PC-3 (cell line): ENCODE results near the gene ZSCAN12. TPM values are rescaled to one million over a fixed set of nuclear protein-coding genes. Genes with fewer than 3 reads are reported as not detected.

Experiments used
- ATAC-seq: fragments of 200-7000 bp; cut with Tn5 transposase; 2 replicates; pipeline ENCODE4 v1.9.1; 2020; ENCODE audit warnings: mild to moderate bottlenecking, moderate library complexity
- BruUV-seq: library from RNA; stranded (reverse); fragments of 400-500 nt; replicated peaks from 2 replicates; lab custom pipeline; 2021; lab: Mats Ljungman, UMichigan
- CTCF ChIA-PET: fragments of 300-600 bp; sonication (Branson Sonifier 250); formaldehyde crosslinking; loops from one replicate; lab custom pipeline; 2022; ENCODE audit warnings: antibody characterized with exemption; lab: Charles Lee
- POLR2A ChIA-PET: fragments of 300-600 bp; sonication (Branson Sonifier 250); formaldehyde crosslinking; loops from one replicate; lab custom pipeline; 2022; ENCODE audit warnings: antibody characterized with exemption; ENCODE audit not compliant: unreplicated experiment; lab: Charles Lee
- DNase-seq: peaks from one replicate; pipeline ENCODE4 v3.0.0-alpha.2; 2015
- H2AFZ ChIP-seq: fragments of 300-600 bp; sonication (generic); 2 replicates; pipeline ENCODE4 v1.6.0; 2016; ENCODE audit warnings: antibody characterized with exemption, low read length
- H3F3A ChIP-seq: fragments of 300-600 bp; sonication (generic); one replicate; pipeline ENCODE4 v1.6.0; 2017; ENCODE audit warnings: antibody characterized with exemption, low read length, control low read depth, mild to moderate bottlenecking; ENCODE audit not compliant: unreplicated experiment
- H3K27ac ChIP-seq: fragments of 300-600 bp; sonication (generic); 2 replicates; pipeline ENCODE4 v1.5.1; 2016; ENCODE audit warnings: mild to moderate bottlenecking, low read length
- H3K27me3 ChIP-seq: fragments of 300-600 bp; sonication (generic); 2 replicates; pipeline ENCODE4 v1.6.1; 2016; ENCODE audit warnings: low read length, mixed read lengths
- H3K36me3 ChIP-seq: fragments of 300-600 bp; sonication (generic); 2 replicates; pipeline ENCODE4 v1.6.1; 2016; ENCODE audit warnings: low read depth, mixed run types, low read length, mixed read lengths
- H3K4me1 ChIP-seq: fragments of 300-600 bp; sonication (generic); 2 replicates; pipeline ENCODE4 v1.5.1; 2016; ENCODE audit warnings: low read length; ENCODE audit not compliant: insufficient read depth
- H3K4me2 ChIP-seq: fragments of 300-600 bp; sonication (generic); 2 replicates; pipeline ENCODE4 v1.6.0; 2016; ENCODE audit warnings: low read length
- H3K4me3 ChIP-seq: fragments of 300-600 bp; sonication (generic); 2 replicates; pipeline ENCODE4 v1.5.1; 2016; ENCODE audit warnings: mild to moderate bottlenecking, low read length, mixed read lengths
- H3K79me2 ChIP-seq: fragments of 300-600 bp; sonication (generic); 2 replicates; pipeline ENCODE4 v1.6.1; 2017; ENCODE audit warnings: low read length, mixed read lengths
- H3K9ac ChIP-seq: fragments of 300-600 bp; sonication (generic); 2 replicates; pipeline ENCODE4 v1.6.0; 2016; ENCODE audit warnings: mild to moderate bottlenecking, low read length
- H3K9me2 ChIP-seq: fragments of 300-600 bp; sonication (generic); replicated peaks from 2 replicates; pipeline ENCODE4 v1.6.1; 2016; ENCODE audit warnings: mixed run types, low read length, mixed read lengths
- H3K9me3 ChIP-seq: fragments of 300-600 bp; sonication (generic); 2 replicates; pipeline ENCODE4 v1.6.1; 2016; ENCODE audit warnings: low read length, mixed read lengths
- H4K20me1 ChIP-seq: fragments of 300-600 bp; sonication (generic); 2 replicates; pipeline ENCODE4 v1.6.1; 2016; ENCODE audit warnings: low read length, mixed read lengths
- EZH2 ChIP-seq: fragments of 300-600 bp; sonication (generic); IDR thresholded peaks from one replicate; pipeline ENCODE4 v1.6.1; 2017; ENCODE audit warnings: antibody characterized with exemption, mild to moderate bottlenecking, low read length; ENCODE audit not compliant: unreplicated experiment
- EZH2phosphoT487 ChIP-seq: fragments of 300-600 bp; sonication (generic); IDR thresholded peaks from 2 replicates; pipeline ENCODE4 v1.6.1; 2018; ENCODE audit warnings: mild to moderate bottlenecking, antibody characterized with exemption, low read length, borderline replicate concordance
- intact Hi-C: fragments of 100-400 bp; cut with micrococcal nuclease; formaldehyde crosslinking; loops from 2 replicates; pipeline ENCODE4 v1.9.0; 2023
- total RNA-seq: library from RNA; depleted of rRNA; stranded (reverse); fragments of >200 nt; gene quantifications from 2 replicates; pipeline ENCODE4 v1.2.3, GENCODE V29; 2014
- TF ChIP-seq, protein P1 (sequence below): fragments of 300-600 bp; sonication (generic); conservative IDR thresholded peaks from 2 replicates; pipeline ENCODE4 v1.5.1; 2017; ENCODE audit warnings: antibody characterized with exemption, low read depth, mild to moderate bottlenecking, low read length

The ZSCAN12 gene
- total RNA-seq, 1 experiment from 2014 or later = 0.95 TPM

- Histone ChIP-seq H3K9me3 (no peaks in the 10 kb centered on the region), H3K4me1 (peaks cover 53% of the 10 kb centered on the region), H2AFZ (peak overlapping the region; percentile 87), H3K4me2 (peak overlapping the region; percentile 92), H4K20me1 (no peaks in the 10 kb centered on the region), H3K4me3 (peak overlapping the region; percentile 84), H3F3A (no peaks in the 10 kb centered on the region), H3K27me3 (no peaks in the 10 kb centered on the region), H3K9me2 (no peaks in the 10 kb centered on the region), H3K9ac (peak overlapping the region; percentile 67), H3K36me3 (no peaks in the 10 kb centered on the region), H3K27ac (peak overlapping the region; percentile 87), H3K79me2 (peaks cover 53% of the 10 kb centered on the region)
- ChIA-PET CTCF (interaction anchor here (0.6 to 1.5 kb wide), 3 partner anchors 28 to 533 kb away, joined by 3 to 6 read pairs (median 4); no protein-coding TSS in a partner anchor), POLR2A (no interaction called here)
- TF ChIP-seq EZH2 = no peak
- TF ChIP-seq EZH2phosphoT487 = no peak
- TF ChIP-seq, protein P1, sequence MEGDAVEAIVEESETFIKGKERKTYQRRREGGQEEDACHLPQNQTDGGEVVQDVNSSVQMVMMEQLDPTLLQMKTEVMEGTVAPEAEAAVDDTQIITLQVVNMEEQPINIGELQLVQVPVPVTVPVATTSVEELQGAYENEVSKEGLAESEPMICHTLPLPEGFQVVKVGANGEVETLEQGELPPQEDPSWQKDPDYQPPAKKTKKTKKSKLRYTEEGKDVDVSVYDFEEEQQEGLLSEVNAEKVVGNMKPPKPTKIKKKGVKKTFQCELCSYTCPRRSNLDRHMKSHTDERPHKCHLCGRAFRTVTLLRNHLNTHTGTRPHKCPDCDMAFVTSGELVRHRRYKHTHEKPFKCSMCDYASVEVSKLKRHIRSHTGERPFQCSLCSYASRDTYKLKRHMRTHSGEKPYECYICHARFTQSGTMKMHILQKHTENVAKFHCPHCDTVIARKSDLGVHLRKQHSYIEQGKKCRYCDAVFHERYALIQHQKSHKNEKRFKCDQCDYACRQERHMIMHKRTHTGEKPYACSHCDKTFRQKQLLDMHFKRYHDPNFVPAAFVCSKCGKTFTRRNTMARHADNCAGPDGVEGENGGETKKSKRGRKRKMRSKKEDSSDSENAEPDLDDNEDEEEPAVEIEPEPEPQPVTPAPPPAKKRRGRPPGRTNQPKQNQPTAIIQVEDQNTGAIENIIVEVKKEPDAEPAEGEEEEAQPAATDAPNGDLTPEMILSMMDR = no peak
- intact Hi-C loops = loop anchor here (1.0 to 10.0 kb wide), 5 partner anchors 24 to 450 kb away; partner anchors contain the start of genes PGBD1, ZKSCAN4 and ZSCAN9
- no peak for ATAC-seq
- DNase-seq = no peak
- no TSS peak for BruUV-seq
Measured at GRCh38 chr6:28354688-28355554, 44.6 kb downstream of the ZSCAN12 start.

- ChIA-PET CTCF (interaction anchor here (0.6 to 0.7 kb wide), 3 partner anchors 29 to 533 kb away, joined by 3 to 6 read pairs (median 3); no protein-coding TSS in a partner anchor), POLR2A (no interaction called here)
- Histone ChIP-seq H3K9ac (peak overlapping the region; percentile 67), H3K36me3 (no peaks in the 10 kb centered on the region), H4K20me1 (no peaks in the 10 kb centered on the region), H3K27me3 (no peaks in the 10 kb centered on the region), H3K9me3 (no peaks in the 10 kb centered on the region), H3K4me3 (peak overlapping the region; percentile 52), H3K27ac (peak overlapping the region; percentile 87), H3K79me2 (peaks cover 54% of the 10 kb centered on the region), H3F3A (no peaks in the 10 kb centered on the region), H2AFZ (peak overlapping the region; percentile 8; the same call in 1 of the 2 replicates), H3K4me2 (peak overlapping the region; percentile 94), H3K9me2 (no peaks in the 10 kb centered on the region), H3K4me1 (peaks cover 53% of the 10 kb centered on the region)
- BruUV-seq = no TSS peak
- TF ChIP-seq EZH2phosphoT487 (no peak), EZH2 (no peak)
- TF ChIP-seq, protein P1 = no peak
- ATAC-seq (peak; percentile 64), DNase-seq (peak; percentile 95)
- intact Hi-C loops = loop anchor here (1.0 to 10.0 kb wide), 4 partner anchors 23 to 449 kb away; partner anchors contain the start of genes PGBD1 and ZSCAN9
Measured at GRCh38 chr6:28353981-28354676, 45.4 kb downstream of the ZSCAN12 start.
